H7 (cell line): Measurements from ENCODE around the gene STX4. TPM values are rescaled to one million over a fixed set of nuclear protein-coding genes. Genes with fewer than 3 reads are reported as not detected.

Source experiments
- DNase-seq: peaks from one replicate; pipeline ENCODE4 v3.0.0; 2012
- H3K27me3 ChIP-seq: 2 replicates; pipeline ENCODE4 v1.6.0; 2011; ENCODE audit warnings: mild to moderate bottlenecking, low read length; ENCODE audit not compliant: control insufficient read depth, insufficient read depth
- H3K36me3 ChIP-seq: replicated peaks from 2 replicates; pipeline ENCODE4 v1.5.1; 2011; ENCODE audit warnings: low read length; ENCODE audit not compliant: control insufficient read depth, insufficient read depth
- H3K4me3 ChIP-seq: 2 replicates; pipeline ENCODE4 v1.5.1; 2011; ENCODE audit warnings: low read depth, mild to moderate bottlenecking, control low read depth, low read length, moderate library complexity; ENCODE audit not compliant: insufficient read depth
- total RNA-seq: library from RNA; depleted of rRNA; stranded (reverse); fragments of >200 nt; shearing (Covaris generic); gene quantifications from 2 replicates; pipeline ENCODE4 v1.2.3, GENCODE V29; 2014

STX4 gene
- total RNA-seq, 1 experiment from 2014 or later, result 14.2 TPM

GRCh38 chr16:30995927-30996323 is 37.4 kb upstream of the STX4 start:
- H3K27me3 ChIP-seq, result no peaks in the 10 kb centered on the region; the same call in 1 of the 2 replicates
- no peaks in the 10 kb centered on the region; the same call in 1 of the 2 replicates for H3K36me3 ChIP-seq
- peak overlapping the region; percentile 67 for H3K4me3 ChIP-seq
- no peak for DNase-seq

- DNase-seq, result no peak
- H3K36me3 ChIP-seq, result no peaks in the 10 kb centered on the region
- H3K4me3 ChIP-seq, result peak overlapping the region; percentile 67
- H3K27me3 ChIP-seq, result no peaks in the 10 kb centered on the region; the same call in 1 of the 2 replicates
Measured at GRCh38 chr16:30996324-30996984, 36.9 kb upstream of the STX4 start.

DNA sequence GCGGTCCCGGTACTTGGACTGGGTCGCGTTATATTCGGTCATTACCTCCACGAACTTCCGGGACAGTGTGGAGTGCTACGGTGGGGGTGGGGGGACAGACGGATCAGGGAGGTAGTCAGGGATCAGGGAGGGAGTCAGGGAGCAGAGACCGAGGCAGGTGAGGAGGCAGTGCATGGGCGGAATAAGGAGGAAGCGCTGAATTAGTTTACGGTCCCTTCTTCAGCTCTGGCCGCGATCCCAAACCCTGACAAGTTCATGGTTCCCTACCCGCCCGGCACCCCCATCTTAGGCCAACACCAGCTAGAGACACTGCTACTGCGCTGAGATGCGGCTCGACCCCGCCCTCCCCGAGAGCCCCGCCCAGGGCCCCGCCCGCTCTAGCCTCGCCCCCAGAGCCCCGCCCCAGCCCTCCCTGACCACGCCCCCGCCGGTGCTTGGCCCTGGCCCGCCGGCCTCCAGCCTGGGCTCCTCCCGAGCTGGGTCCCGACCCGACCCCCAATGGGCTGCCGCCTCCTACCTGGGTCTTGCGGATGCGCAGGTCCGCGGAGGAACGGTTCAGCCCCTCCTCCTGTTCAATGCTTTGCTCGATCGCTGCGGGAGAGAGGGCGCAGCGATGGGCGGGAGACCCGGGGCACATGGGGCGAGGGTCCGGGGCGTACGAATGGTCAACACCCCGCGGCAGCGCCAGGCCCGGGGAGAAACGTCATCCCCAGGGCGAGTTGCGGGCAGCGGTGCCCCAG is 36.2 kb upstream of the STX4 start:
- no peaks in the 10 kb centered on the region for H3K36me3 ChIP-seq
- H3K4me3 ChIP-seq, result peak overlapping the region; percentile 67
- no peaks in the 10 kb centered on the region; the same call in 1 of the 2 replicates for H3K27me3 ChIP-seq
- DNase-seq, result peak; percentile 100

DNA sequence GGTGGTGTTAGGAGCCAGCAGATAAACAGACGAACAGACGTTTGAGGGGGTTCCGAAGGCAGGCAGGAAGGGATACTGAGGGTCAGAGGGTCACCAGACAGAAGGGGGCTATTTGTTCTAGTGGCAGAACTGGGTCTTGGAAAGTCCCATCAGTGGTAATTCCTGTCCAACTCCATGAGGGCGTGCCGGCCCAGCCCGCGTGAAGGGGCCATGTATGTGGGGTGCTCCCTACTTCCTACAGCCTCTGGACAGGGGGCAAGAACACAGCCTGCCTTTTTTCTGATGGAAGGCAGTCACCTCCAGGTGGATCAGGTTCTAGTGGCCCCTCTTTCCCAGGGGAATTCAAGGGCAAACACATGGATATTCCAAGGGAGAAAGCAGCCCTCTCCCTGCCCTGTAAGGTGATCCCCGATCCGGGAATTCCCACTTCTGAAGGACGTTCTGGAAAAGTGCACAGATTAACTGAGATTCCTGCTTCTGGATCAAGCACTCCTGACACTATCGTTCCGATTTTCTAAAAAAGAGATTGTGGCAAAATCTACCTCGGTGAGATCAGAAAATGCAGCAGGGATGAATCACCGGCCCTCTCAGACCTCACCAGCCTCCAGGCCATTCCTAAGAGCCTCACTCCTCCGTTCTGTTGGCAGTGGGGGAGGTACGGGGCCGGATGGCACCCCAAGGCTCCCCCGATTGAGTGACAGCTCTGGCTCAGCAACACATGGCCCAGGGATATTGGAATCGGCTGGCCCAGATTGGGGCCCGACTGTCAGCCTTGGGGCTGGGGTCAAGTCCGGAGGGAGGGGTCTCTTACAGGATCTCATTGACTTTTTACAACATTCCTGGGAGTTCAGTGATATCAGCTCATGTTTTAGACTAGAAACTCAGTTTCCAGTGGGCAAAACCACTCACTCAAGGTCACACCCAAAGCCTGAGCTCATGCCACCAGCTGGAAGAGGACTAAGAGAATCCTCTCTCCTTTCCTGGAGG is 35.3 kb upstream of the STX4 start:
- Histone ChIP-seq H3K4me3 (peak overlapping the region; percentile 52), H3K36me3 (no peaks in the 10 kb centered on the region), H3K27me3 (no peaks in the 10 kb centered on the region; the same call in 1 of the 2 replicates)
- DNase-seq, result peak; percentile 74

DNA sequence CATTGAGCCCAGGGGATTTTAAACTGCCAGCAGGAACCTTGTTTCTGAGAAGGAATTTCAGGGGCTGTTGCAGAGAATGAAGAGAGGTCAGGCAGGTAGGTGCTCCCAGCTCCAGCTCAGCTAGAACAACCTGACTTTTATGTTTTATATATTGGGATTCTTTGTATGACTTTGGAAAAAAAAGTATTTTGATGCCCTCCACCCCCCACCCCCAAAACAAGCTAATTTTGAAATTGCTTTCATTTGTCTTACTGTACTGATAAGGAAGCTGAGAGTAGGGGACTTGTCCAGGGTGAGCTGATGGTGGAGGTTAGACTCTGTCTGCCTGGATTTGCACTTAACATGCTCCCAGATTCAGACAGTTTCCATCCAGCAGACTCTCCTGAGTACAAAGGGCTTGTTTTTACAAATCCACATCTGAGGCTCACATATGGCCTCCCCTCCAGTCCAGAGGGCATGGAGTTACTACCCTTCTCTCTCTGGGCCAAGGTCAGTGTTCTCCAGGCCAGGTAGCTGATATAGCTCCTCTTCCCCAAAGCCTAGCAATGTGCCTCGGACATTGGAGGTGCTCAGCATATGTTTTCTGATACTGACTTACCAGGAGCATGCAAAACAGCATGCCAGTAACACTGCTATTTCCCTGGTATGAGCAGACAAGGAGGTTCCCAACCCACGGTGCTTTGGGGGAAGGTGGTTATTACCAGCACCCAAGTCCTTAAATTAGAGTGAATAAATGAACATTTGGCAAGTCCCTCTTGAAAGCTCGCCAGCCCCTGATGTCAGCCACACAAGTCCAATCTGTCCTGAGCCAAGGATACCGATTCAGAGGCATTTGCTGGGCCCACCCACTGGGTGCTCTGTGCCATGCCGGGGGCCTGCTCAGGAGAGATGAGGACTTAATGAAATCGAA is 34.3 kb upstream of the STX4 start:
- H3K36me3 ChIP-seq, result no peaks in the 10 kb centered on the region
- peak; percentile 45 for DNase-seq

GRCh38 chr16:31000671-31001382 is 32.5 kb upstream of the STX4 start:
- H3K36me3 ChIP-seq, result no peaks in the 10 kb centered on the region
- H3K4me3 ChIP-seq, result no peak overlapping the region
- H3K27me3 ChIP-seq, result no peaks in the 10 kb centered on the region; the same call in 1 of the 2 replicates
- no peak for DNase-seq

More for the DNA sequence above, 34.3 kb upstream of the STX4 start:
- Histone ChIP-seq H3K4me3 (no peak overlapping the region), H3K27me3 (no peaks in the 10 kb centered on the region; the same call in 1 of the 2 replicates)

GRCh38 chr16:31001507-31002249 is 31.7 kb upstream of the STX4 start:
- DNase-seq, result peak; percentile 57
- no peaks in the 10 kb centered on the region; the same call in 1 of the 2 replicates for H3K27me3 ChIP-seq
- H3K4me3 ChIP-seq, result no peak overlapping the region
- no peaks in the 10 kb centered on the region for H3K36me3 ChIP-seq

DNA sequence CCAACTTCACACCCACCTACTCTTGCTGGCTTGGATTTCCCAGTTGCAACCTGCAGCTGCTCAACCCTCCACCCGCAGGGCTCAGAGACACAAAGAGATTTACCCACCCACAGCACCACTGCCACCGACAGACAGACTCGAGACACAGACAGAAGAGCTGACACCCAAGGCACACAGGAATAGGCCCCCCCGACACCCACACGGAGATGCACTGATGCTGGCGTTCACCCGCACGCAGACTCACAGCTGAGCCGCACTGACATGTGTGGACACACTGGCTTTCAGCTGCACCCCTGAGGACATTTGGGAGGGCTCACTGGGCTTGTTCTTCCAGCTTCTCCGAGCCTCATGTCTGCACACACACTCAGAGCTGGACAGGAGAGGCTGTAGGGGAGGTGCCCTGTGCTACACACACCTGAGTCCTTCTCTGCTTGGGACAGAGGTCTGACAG is 31.1 kb upstream of the STX4 start:
- DNase-seq, result peak; percentile 34
- no peaks in the 10 kb centered on the region; the same call in 1 of the 2 replicates for H3K27me3 ChIP-seq
- no peak overlapping the region for H3K4me3 ChIP-seq
- H3K36me3 ChIP-seq, result no peaks in the 10 kb centered on the region

- Histone ChIP-seq H3K4me3 (no peak overlapping the region), H3K27me3 (no peaks in the 10 kb centered on the region; the same call in 1 of the 2 replicates), H3K36me3 (no peaks in the 10 kb centered on the region)
- DNase-seq, result peak; percentile 35
Measured at GRCh38 chr16:31002862-31003341, 30.5 kb upstream of the STX4 start.

- Histone ChIP-seq H3K4me3 (no peak overlapping the region), H3K36me3 (no peaks in the 10 kb centered on the region), H3K27me3 (no peaks in the 10 kb centered on the region)
- DNase-seq, result peak; percentile 26
Measured at GRCh38 chr16:31003744-31004143, 29.6 kb upstream of the STX4 start.

DNA sequence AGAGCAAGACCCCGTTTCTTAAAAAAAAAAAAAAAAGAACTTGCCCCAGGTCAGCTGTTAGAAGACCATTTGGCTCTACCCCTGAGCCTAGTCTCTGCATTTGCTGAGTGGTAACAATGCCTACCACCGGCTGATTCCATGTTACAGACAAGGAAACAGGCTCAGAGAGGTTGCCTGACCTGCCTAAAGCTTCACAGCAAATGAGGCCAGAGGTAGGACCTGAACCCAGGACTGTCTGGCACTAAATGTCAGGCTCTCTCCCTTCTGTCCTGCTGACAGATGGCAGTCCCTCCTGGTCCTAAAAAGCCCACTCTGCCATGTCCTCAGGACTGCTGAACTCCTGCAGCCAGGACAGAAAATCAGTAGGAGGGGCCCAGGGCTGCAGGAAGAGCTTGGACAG is 28.7 kb upstream of the STX4 start:
- Histone ChIP-seq H3K36me3 (no peaks in the 10 kb centered on the region), H3K27me3 (no peaks in the 10 kb centered on the region), H3K4me3 (no peak overlapping the region)
- DNase-seq, result peak; percentile 12

DNA sequence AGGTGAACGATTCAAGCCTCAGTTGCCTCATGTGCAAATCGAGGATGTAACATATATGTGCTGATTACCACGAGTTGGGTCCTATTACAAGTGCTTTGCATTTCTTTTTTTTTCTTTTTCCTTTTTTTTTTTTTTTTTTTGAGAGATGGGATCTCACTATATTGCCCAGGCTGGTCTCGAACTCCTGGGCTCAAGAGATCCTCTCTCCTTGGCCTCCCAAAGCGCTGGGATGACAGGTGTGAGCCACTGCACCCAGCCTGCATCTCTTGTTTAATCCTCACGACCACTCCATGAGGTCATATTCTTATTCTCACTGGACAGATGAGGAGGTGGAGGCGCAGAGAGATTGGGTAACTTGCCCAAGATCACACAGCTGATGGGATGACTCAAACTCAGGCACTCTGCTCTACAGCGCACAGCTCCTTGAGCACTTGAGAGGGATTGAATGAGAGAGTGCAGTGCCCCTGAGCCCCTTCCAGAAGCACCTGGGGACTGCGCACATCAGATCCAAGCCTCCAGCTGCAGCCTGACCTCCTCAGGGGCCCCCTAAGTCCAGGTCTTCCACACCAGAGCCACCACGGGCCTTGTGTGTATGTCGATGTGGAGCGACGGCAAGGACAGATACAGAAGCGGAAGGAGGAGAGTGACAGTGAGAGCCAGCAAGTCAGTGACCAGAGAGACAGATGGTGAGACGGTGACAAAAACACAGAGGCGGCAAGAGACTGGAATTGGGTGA is 27.8 kb upstream of the STX4 start:
- DNase-seq, result peak; percentile 28
- Histone ChIP-seq H3K4me3 (no peak overlapping the region), H3K27me3 (no peaks in the 10 kb centered on the region), H3K36me3 (no peaks in the 10 kb centered on the region)
